NOMO-1 (cell line): Measurements from ENCODE around the gene LZTS2.

Source experiments
- DNase-seq, 2 experiments: peaks; one replicate each; lab custom pipeline; 2025; ENCODE audit not compliant: unreplicated experiment in 2 of 2; lab: John Stamatoyannopoulos, UW

LZTS2 gene

GRCh38 chr10:100997360-100998182 lies 2.0 kb upstream of the LZTS2 start:
- peak; percentile 48 to 75 for DNase-seq

GRCh38 chr10:100998183-100998990 lies 1.2 kb upstream of the LZTS2 start:
- DNase-seq, result peak; percentile 34 to 57

GRCh38 chr10:100998991-100999741 lies 442 bp upstream of the LZTS2 start:
- peak; percentile 40 to 78 for DNase-seq

- DNase-seq, result no peak
These were observed 713 bp downstream of the LZTS2 start for GRCh38 chr10:101000127-101000914.

- DNase-seq, result no peak
These were observed 1.5 kb downstream of the LZTS2 start for GRCh38 chr10:101000915-101001658.

DNA sequence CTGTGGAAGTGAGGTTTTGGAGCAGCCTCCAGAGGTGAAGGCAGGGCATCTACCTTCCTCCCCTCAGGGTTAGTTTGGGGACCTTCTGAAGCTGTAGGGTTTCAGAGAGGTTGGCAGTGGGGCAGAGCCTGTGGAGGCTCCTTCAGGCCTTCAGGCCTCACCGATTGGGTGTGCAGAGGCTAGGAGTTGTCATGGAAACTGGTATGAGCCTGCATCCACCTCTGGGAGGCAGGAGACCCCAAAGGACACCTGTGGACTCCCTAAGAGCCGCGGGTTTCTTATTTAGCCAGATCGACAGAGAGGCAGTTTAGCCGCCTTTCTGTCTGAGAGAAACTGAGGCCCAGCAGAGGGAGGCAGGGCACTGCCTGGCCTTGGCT lies 2.0 kb downstream of the LZTS2 start:
- no peak for DNase-seq

GRCh38 chr10:101002456-101002855 lies 2.8 kb downstream of the LZTS2 start:
- DNase-seq, result no peak

- DNase-seq, result no peak
These were observed 4.1 kb downstream of the LZTS2 start for GRCh38 chr10:101003639-101004206.

DNA sequence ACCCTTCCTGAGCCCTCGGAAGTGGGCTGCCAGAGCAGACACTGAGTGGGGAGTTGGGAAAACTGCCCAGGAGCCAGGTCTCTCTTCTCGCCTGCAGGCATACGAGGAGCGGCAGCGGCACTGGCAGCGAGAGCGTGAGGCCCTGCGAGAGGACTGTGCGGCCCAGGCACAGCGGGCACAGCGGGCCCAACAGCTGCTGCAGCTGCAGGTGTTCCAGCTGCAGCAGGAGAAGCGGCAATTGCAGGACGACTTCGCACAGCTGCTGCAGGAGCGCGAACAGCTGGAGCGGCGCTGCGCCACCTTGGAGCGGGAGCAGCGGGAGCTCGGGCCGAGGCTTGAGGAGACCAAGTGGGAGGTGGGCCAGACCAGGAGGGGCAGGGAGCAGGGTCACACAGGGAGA lies 5.8 kb downstream of the LZTS2 start:
- DNase-seq, result no peak

DNA sequence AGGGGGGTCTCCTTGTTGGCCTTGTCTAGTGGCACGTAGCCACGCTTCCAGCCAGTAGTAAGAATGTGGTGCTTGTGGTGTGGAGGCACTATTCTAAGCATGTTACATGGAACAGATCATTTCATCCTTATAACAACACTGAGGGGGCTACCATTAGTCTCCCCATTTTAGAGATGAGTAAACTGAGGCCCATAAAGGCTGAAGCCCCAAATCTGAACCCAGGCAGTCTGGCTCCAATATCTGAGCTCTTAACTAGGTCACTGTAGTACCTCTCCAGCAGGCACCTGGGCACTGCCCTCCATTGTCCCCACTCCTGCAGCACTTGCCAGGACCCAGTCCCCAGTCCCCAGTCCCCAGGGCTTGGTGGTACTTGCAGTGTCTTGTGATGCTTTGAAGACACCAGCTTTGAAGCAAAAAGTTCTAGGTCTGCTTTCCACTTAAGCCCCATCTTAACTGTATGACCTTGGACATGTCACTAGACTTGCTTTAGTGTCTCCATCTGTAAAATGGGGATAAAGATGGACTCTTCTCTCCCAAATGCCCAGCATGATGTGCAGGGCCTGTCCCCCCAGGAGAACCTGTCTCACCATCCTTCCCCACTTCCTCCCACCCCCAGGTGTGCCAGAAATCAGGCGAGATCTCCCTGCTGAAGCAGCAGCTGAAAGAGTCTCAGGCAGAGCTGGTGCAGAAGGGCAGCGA lies 6.4 kb downstream of the LZTS2 start:
- DNase-seq, result no peak

DNA sequence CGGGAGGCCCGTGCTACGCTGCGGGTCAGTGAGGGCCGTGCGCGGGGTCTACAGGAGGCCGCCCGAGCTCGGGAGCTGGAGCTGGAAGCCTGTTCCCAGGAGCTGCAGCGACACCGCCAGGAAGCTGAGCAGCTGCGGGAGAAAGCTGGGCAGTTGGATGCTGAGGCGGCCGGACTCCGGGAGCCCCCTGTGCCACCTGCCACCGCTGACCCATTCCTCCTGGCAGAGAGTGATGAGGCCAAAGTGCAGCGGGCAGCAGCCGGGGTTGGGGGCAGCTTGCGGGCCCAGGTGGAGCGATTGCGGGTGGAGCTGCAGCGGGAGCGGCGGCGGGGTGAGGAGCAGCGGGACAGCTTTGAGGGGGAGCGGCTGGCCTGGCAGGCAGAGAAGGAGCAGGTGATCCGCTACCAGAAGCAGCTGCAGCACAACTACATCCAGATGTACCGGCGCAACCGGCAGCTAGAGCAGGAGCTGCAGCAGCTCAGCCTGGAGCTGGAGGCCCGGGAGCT lies 7.0 kb downstream of the LZTS2 start:
- no peak for DNase-seq

DNA sequence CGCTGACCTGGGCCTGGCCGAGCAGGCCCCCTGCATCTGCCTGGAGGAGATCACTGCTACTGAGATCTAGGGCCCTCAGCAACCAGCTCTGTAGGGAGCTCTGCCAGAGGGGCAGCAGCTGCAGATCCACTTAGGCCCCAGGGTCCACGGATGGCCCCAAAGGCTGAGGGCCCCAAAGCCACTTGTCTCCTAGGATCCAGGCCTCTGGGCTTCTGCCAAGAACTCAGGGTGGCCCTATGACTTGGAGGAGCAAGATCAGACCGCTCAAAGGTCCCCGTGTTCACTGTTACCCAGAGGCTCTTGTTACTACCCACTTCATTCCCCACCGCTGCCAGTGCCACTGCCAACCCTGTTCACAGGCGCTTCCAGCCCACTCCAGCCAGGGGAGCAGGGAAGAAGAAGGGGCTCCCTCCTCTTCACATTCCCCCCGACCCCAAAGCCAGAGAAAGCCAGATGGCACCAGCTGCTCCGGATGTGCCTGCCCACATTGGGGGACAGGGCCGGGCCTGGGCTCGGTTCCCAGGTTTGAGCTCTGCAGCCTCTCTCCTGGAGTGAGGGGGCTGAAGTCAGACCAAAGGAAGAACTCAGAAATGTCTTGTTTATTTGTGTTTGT lies 7.6 kb downstream of the LZTS2 start:
- no peak for DNase-seq

DNA sequence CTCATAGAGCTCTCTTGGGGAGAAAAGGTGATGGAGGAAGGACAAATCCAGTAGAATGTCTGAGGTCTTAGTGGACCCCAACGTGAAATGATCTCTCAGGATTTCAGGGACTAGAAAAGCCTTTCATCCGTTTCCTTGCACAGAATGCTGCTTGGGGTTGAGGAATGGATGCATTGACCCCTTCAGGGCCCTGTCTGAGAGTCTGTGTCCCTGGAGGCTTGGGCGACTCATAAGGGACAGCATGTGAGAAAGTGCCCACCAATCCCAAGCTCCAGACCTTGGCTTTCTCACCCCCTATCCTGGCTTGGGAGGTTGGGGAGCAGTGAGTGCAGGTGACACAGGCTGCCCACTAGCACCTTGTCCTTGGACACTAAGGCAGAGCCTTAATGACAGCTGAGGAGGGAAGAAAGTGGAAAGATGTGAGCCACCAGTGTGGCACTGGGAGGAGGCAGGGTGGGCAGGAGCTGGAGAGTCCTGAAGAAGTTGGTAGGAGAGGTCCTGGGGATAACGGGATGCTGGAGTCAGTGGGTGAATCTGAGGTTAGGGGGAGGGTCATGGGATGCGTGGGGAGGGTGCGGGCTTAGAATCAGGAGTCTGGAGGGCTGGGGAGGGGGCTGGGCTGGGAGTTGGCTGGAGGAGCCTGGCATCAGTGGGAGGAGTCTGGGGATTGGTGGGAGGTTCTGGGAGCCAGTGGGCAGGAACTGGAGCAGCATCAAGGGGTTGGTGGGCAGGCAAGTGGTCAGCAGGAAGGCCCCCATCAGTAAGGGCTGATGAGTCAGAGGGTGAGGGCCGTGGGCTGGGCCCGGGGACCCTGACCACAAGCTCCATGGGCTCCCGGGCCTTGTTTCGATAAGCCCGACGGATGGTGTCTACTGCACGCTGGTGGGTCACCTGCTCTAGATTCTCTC lies 8.6 kb downstream of the LZTS2 start:
- no peak for DNase-seq

GRCh38 chr10:101008823-101009423 lies 9.3 kb downstream of the LZTS2 start:
- DNase-seq, result no peak

DNA sequence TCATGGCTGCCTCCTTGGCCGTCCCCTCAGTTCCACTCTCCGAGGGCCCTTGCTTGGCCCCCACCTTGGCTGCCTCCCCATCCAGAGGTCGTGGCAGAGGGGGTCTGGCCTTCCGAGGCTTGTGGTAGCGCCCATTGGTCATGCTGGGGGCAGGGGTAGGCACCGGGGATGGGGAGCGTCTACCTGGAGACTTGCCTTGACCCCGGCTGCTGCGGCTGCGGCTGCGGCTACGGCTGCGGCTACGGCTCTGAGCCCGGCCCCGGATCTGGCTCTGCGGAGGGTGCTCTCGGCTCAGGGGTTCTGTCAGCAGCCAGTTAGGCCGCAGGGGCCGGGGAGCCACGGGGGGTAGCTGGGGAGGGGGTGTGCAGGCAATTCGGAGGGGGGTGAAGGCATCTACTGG lies 10.7 kb downstream of the LZTS2 start:
- DNase-seq, result no peak

DNA sequence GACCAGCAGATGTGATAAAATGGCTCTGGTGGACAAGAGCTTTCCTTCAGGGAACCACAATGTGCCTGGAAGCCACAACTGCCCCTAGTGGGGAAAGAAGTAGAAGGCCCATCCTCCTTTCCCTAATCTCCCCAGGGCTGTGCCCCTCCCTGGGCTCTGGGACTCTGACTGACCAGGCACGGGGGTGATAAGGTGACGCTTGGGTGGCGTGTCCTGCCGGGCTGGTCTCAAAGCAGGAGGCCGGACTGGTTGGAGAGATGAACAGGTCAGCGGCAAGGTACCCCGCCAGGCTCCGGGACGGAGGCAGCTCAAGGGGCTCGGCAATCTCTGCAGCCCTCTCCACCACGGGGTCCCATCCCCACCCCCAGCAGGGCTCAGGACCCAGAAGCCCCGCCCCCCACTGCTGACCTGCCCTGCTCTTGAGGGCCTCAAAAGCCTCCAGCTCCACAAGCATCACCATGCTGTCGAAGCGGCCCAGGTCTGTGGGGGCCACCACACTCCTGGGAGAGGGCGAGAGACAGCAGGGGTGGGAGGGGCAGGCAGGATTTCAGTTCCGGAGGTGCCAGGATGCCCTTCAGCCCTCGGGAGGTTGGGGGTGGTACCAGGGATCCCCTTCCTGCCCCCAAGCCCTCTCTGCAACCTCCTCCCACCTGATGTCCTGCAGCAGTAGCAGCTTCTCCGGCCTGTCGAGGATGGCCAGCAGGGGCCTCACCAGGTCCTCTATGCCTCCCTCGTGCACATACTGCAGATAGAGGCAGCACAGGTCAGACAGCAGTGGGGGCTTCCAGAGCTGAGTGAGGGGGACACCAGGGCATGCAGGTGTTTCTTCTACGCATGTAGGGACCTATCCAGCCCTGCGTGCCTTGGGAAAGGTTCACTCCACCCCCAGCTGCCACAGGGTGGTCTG lies 12.2 kb downstream of the LZTS2 start:
- DNase-seq, result no peak
